Large intestine (tissue), 3 donors: ENCODE data around the gene ABCB9. TPM values are rescaled to one million over a fixed set of nuclear protein-coding genes. Genes with fewer than 3 reads are reported as not detected.
A peak's percentile ranks its signal among the peaks of the same experiment; 100 is the strongest.

ENCODE experiments used
- DNase-seq, 2 donors: peaks; one replicate each; pipeline versions ENCODE4 v3.0.0 to v3.0.0-alpha.2; 2013
- H3K27ac ChIP-seq: one replicate; pipeline ENCODE4 v1.5.1; 2013; ENCODE audit warnings: low read length
- H3K27me3 ChIP-seq: 2 replicates; pipeline ENCODE4 v1.6.1; 2013; ENCODE audit warnings: low read length; ENCODE audit not compliant: control insufficient read depth, insufficient read depth
- H3K36me3 ChIP-seq: 2 replicates; pipeline ENCODE4 v1.6.1; 2013; ENCODE audit warnings: low read length; ENCODE audit not compliant: control insufficient read depth, insufficient read depth
- H3K4me1 ChIP-seq: one replicate; pipeline ENCODE4 v1.6.1; 2013; ENCODE audit warnings: low read length; ENCODE audit not compliant: control insufficient read depth, insufficient read depth
- H3K4me3 ChIP-seq: one replicate; pipeline ENCODE4 v1.5.1; 2013; ENCODE audit warnings: low read length
- H3K9me3 ChIP-seq: one replicate; pipeline ENCODE4 v1.6.1; 2013; ENCODE audit warnings: mild to moderate bottlenecking, low read depth, low read length, moderate library complexity; ENCODE audit not compliant: control insufficient read depth
- WGBS: methylation state at CpG from one replicate; pipeline ENCODE4 v1.1.5; 2013; ENCODE audit warnings: low lambda C conversion rate; ENCODE audit not compliant: insufficient coverage; 5-methylcytosine and 5-hydroxymethylcytosine counted together
- polyA plus RNA-seq: library from polyadenylated mRNA; unstranded; fragments of 120-200 nt; gene quantifications from one replicate; pipeline ENCODE4 v1.2.1, GENCODE V29; 2013

Gene ABCB9
- polyA plus RNA-seq, 1 donor, result 5.2 TPM

DNA sequence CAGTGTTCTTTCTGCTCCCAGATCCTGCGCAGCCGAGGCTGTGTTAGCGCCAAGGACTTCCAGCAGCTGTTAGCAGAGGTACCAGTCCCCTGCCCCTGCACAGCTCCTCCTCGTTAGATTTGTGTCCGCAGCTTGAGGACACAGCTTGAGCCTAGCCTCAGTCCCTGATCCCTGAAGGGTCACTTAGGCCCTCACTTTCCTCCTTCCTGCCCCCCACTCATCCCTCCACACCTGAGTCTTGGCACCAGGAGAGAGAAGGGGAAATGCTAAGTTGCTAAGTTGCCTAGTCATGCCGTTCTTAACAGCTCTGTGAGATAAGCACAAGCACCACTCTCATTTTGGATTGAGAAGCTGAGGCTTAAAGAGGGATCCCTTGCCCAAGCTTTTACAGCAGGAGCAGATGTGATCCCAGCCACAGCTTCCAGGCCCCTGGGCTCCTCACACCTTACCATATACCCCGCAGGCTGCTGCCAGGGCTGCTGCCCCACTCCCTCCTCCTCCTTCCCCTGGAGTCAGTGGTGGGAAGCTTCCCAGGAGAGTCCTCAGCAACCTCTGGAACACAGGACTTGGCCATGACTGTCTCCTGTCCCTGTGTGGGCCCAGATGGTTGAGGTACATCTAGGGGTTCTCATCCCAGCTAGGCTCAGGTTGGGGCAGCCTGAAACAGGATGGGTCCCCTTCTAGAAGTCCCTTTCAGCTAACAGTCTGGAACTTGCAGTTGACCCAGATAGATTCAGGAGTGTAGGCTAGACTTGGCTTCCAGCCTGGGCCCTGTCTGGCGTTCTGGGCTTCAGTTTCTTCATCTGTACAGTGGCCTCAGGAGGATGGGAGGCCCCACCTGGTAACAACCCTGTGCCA lies 9.8 kb upstream of the ABCB9 start:
- no CpG with 5 or more reads among the region's 8 CpGs for WGBS
- no peak for DNase-seq
- H3K36me3 ChIP-seq, result peaks cover 19% of the 10 kb centered on the region
- H3K27ac ChIP-seq, result peak overlapping the region; percentile 98
- no peaks in the 10 kb centered on the region for H3K9me3 ChIP-seq
- H3K27me3 ChIP-seq, result no peaks in the 10 kb centered on the region
- peak overlapping the region; percentile 94 for H3K4me3 ChIP-seq
- peaks cover 34% of the 10 kb centered on the region for H3K4me1 ChIP-seq

DNA sequence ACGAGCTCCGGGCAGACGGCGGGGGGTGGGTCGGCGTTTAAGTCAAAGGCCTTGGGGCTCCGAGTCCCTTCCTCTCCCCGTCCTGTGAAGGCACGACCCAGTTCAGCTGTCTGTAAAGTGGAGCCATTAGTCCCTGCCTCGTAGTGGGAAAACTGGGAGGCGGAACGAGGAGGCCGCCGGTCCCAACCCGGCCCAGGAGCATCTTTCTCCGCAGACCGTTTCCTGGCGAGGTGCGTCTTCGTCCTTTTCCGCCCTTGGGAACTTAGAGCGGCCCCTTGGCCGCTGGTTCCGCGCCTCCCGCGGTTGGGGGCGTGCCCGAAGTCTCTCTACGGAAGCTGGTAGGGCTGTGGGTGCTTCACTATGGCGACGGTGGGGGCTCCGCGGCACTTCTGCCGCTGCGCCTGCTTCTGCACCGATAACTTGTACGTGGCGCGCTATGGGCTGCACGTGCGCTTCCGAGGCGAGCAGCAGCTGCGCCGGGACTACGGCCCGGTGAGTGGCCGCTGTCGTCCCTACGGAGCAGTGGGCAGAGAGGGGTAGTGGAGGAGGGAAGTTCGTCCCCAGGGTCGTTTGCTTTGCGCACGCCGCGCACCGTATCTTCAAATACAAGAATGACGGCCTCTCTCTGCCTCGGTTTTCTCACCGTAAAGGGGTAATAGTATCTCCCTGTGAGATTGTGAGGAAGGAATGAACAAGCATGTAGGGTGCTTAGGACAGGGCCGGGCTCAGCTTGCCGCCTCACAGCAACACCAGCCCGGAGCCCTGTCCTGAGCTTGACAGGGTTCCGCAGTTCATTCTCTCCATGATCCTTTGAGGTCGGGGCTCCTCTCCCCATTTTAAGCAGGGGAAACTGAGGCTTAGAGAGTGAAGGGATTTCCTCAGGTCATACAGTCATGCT lies 8.9 kb upstream of the ABCB9 start, which contains the start of gene OGFOD2:
Gene OGFOD2 (plus strand): TSS at position 353 of the 898 bp plus-strand sequence. CDS start 8 bp downstream, at position 361.
- Histone ChIP-seq H3K27ac (peak within 1 kb of the TSS; percentile 98), H3K4me3 (peak within 1 kb of the TSS; percentile 94), H3K27me3 (no peaks in the 10 kb centered on the region), H3K9me3 (no peaks in the 10 kb centered on the region), H3K36me3 (peaks cover 19% of the 10 kb centered on the region), H3K4me1 (peaks cover 34% of the 10 kb centered on the region)
- no CpG with 5 or more reads among the region's 66 CpGs for whole genome bisulfite sequencing
- peak; percentile 86 to 93 for DNase-seq

DNA sequence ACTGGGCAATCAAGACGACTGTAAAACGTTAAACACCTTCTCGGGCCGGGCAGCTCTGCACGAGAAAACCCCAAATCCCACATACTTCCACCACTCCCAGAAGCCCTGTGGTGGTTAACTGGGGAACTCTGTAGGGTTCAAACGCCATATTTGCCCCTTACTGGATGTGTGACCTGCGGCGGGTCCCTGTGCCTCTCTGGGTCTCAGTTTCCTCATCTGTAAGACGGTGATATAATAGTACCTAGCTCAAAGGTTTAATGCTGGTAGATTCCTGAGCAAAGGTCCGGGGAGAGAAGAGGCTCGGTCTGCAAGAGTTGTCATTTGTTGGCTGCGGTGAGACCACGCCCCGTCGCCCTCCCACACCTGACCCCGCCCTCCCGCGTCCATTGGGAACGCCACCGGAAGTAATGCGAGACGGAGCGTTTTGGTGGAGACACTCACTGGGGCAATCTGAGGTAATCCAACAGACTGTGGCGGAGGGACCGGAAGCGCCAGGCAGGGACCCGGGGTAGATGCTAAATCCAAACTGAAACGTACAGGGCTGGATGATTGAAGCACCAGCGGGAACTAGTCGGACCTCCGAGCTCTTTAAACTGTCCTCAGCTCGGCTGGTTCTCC lies 8.1 kb upstream of the ABCB9 start:
- peaks cover 34% of the 10 kb centered on the region for H3K4me1 ChIP-seq
- whole genome bisulfite sequencing, result no CpG with 5 or more reads among the region's 32 CpGs
- H3K9me3 ChIP-seq, result no peaks in the 10 kb centered on the region
- H3K27me3 ChIP-seq, result no peaks in the 10 kb centered on the region
- peaks cover 19% of the 10 kb centered on the region for H3K36me3 ChIP-seq
- peak; percentile 99 to 100 for DNase-seq
- H3K27ac ChIP-seq, result peak overlapping the region; percentile 98
- H3K4me3 ChIP-seq, result peak overlapping the region; percentile 94

DNA sequence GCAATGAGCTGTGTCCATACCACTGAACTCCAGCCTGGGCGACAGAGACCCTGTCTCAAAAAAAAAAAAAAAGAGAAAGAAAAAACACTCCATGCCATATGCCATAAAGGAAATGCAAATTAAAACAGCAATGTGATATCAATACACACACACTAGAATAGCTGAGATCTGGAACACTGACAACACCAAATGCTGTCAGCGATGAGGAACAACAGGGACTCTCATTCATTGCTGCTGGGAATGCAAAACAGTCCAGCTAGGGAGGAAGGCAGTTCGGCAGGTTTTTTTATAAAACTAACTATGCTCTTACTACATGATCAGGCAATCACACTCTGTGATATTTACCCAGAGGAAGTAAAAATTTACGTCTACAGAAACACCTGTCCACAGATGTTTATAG lies 3.4 kb upstream of the ABCB9 start:
- no CpG with 5 or more reads among the region's 4 CpGs for WGBS
- no peak for DNase-seq

DNA sequence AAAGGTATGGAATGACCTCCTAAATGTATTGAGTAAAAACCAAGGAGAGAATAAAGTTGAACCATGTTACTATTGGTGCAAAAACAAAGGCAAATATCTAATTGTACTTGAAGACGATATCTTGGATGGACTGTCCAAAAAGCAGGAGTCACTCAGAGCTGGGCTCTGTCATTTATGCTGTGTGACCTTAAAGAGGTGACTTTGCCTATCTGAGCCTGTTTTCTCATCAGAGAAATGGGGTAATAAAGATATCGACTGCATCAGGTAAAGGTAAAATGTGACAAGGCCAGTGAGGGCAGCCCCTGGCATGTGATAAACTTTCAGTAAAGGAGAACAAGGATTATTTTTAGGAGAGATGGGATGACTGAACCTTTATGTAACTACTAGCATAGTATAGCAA lies 1.8 kb upstream of the ABCB9 start:
- no peaks in the 10 kb centered on the region for H3K27me3 ChIP-seq
- H3K9me3 ChIP-seq, result no peaks in the 10 kb centered on the region
- H3K27ac ChIP-seq, result no peak overlapping the region
- H3K4me3 ChIP-seq, result no peak overlapping the region
- 100% methylated on average over 1 of the region's 2 CpGs for WGBS
- peaks cover 24% of the 10 kb centered on the region for H3K4me1 ChIP-seq
- H3K36me3 ChIP-seq, result no peaks in the 10 kb centered on the region
- DNase-seq, result no peak

More for the DNA sequence above, 3.4 kb upstream of the ABCB9 start:
- H3K27me3 ChIP-seq, result no peaks in the 10 kb centered on the region
- no peaks in the 10 kb centered on the region for H3K9me3 ChIP-seq
- no peak overlapping the region for H3K27ac ChIP-seq
- H3K4me3 ChIP-seq, result no peak overlapping the region
- no peaks in the 10 kb centered on the region for H3K36me3 ChIP-seq
- H3K4me1 ChIP-seq, result peaks cover 27% of the 10 kb centered on the region

- DNase-seq, result no peak
- no peaks in the 10 kb centered on the region for H3K36me3 ChIP-seq
- no peaks in the 10 kb centered on the region for H3K27me3 ChIP-seq
- H3K4me1 ChIP-seq, result peaks cover 27% of the 10 kb centered on the region
- H3K9me3 ChIP-seq, result no peaks in the 10 kb centered on the region
- H3K4me3 ChIP-seq, result no peak overlapping the region
- no peak overlapping the region for H3K27ac ChIP-seq
- WGBS, result 59% methylated on average over 3 of the region's 15 CpGs
Observed at GRCh38 chr12:122966743-122967550, 684 bp upstream of the ABCB9 start.

- no peak for DNase-seq
- Histone ChIP-seq H3K4me1 (peaks cover 33% of the 10 kb centered on the region), H3K36me3 (no peaks in the 10 kb centered on the region), H3K4me3 (peak overlapping the region; percentile 60), H3K27ac (no peak overlapping the region), H3K9me3 (no peaks in the 10 kb centered on the region), H3K27me3 (no peaks in the 10 kb centered on the region)
- no CpG with 5 or more reads among the region's 12 CpGs for WGBS
Observed at GRCh38 chr12:122965321-122965751, 927 bp downstream of the ABCB9 start.

GRCh38 chr12:122964439-122965257 lies 1.6 kb downstream of the ABCB9 start:
- no CpG with 5 or more reads among the region's 19 CpGs for WGBS
- no peaks in the 10 kb centered on the region for H3K27me3 ChIP-seq
- peaks cover 4% of the 10 kb centered on the region for H3K36me3 ChIP-seq
- H3K4me1 ChIP-seq, result peaks cover 31% of the 10 kb centered on the region
- DNase-seq, result no peak
- H3K27ac ChIP-seq, result no peak overlapping the region
- H3K4me3 ChIP-seq, result no peak overlapping the region
- no peaks in the 10 kb centered on the region for H3K9me3 ChIP-seq

GRCh38 chr12:122963941-122964265 lies 2.4 kb downstream of the ABCB9 start:
- H3K27me3 ChIP-seq, result no peaks in the 10 kb centered on the region
- H3K4me3 ChIP-seq, result no peak overlapping the region
- peaks cover 4% of the 10 kb centered on the region for H3K36me3 ChIP-seq
- no peak for DNase-seq
- no CpG with 5 or more reads among the region's 8 CpGs for WGBS
- no peak overlapping the region for H3K27ac ChIP-seq
- no peaks in the 10 kb centered on the region for H3K9me3 ChIP-seq
- H3K4me1 ChIP-seq, result peaks cover 29% of the 10 kb centered on the region
